Left lobe of liver (tissue), 2 donors: Measurements from ENCODE around the gene ANKRD16. TPM values are rescaled to one million over a fixed set of nuclear protein-coding genes. Genes with fewer than 3 reads are reported as not detected.
A peak's percentile ranks its signal among the peaks of the same experiment; 100 is the strongest.
"Not testable (repeated sequence)": the region's sequence is repeated elsewhere in the genome, so short reads cannot be mapped to it uniquely, and the experiment has no call there.

Experiments used
- ATAC-seq: fragments of 200-7000 bp; cut with Tn5 transposase; one replicate; pipeline ENCODE4 v1.9.1; 2020; ENCODE audit warnings: mild to moderate bottlenecking, moderate library complexity
- DNase-seq: peaks from one replicate; pipeline ENCODE4 v3.0.0-alpha.2; 2020; ENCODE audit warnings: low spot score
- total RNA-seq: library from RNA; stranded (reverse); gene quantifications from one replicate; pipeline ENCODE4 v1.2.1, GENCODE V29; 2021
- donor health status: DM: no; HTN: no; CAD: no; lungs with moderate emphysema.
- donor health status: DM: no; HTN: yes; CAD: no.

Gene ANKRD16
- 6.6 TPM for total RNA-seq

GRCh38 chr10:5889624-5890451 is at the start of gene ANKRD16, which contains the start of gene FBH1:
TSS of gene ANKRD16 (minus strand) at chr10:5889893. CDS start at chr10:5889354, 539 bp downstream.
TSS of gene FBH1 (plus strand) at chr10:5890243. CDS start at chr10:5890346, 103 bp downstream.
- DNase-seq (peak; percentile 100), ATAC-seq (peak; percentile 91)

GRCh38 chr10:5938291-5938690 is 48.6 kb upstream of the ANKRD16 start:
- ATAC-seq: no peak

GRCh38 chr10:5937016-5937415 is 47.3 kb upstream of the ANKRD16 start:
- DNase-seq (no peak), ATAC-seq (no peak)

More at GRCh38 chr10:5938291-5938690, 48.6 kb upstream of the ANKRD16 start:
- no peak for DNase-seq

GRCh38 chr10:5935628-5936027 is 45.9 kb upstream of the ANKRD16 start:
- ATAC-seq: peak; percentile 44
- no peak for DNase-seq

GRCh38 chr10:5933909-5934546 is 44.3 kb upstream of the ANKRD16 start:
- DNase-seq (no peak), ATAC-seq (no peak)

GRCh38 chr10:5932345-5932744 is 42.7 kb upstream of the ANKRD16 start:
- ATAC-seq (peak; percentile 63), DNase-seq (peak; percentile 69)

GRCh38 chr10:5930272-5930671 is 40.6 kb upstream of the ANKRD16 start:
- DNase-seq: peak; percentile 89
- peak; percentile 83 for ATAC-seq

GRCh38 chr10:5929442-5929841 is 39.7 kb upstream of the ANKRD16 start:
- DNase-seq: no peak
- no peak for ATAC-seq

- DNase-seq: no peak
- no peak for ATAC-seq
These were observed 37.6 kb upstream of the ANKRD16 start for GRCh38 chr10:5927306-5927705.

- ATAC-seq: no peak
- DNase-seq: no peak
These were observed 35.2 kb upstream of the ANKRD16 start for GRCh38 chr10:5924889-5925288.

GRCh38 chr10:5921746-5922145 is 32.1 kb upstream of the ANKRD16 start:
- ATAC-seq: no peak
- DNase-seq: no peak

- no peak for DNase-seq
- no peak for ATAC-seq
These were observed 29.9 kb upstream of the ANKRD16 start for GRCh38 chr10:5919568-5919967.

- ATAC-seq (no peak), DNase-seq (no peak)
These were observed 29.1 kb upstream of the ANKRD16 start for GRCh38 chr10:5918763-5919162.

GRCh38 chr10:5917305-5917704 is 27.6 kb upstream of the ANKRD16 start:
- DNase-seq: no peak

GRCh38 chr10:5915451-5915850 is 25.8 kb upstream of the ANKRD16 start:
- DNase-seq: no peak
- ATAC-seq: no peak

More at GRCh38 chr10:5917305-5917704, 27.6 kb upstream of the ANKRD16 start:
- ATAC-seq: no peak

GRCh38 chr10:5913736-5914135 is 24.0 kb upstream of the ANKRD16 start:
- ATAC-seq (no peak), DNase-seq (no peak)

GRCh38 chr10:5911670-5912069 is 22.0 kb upstream of the ANKRD16 start:
- DNase-seq (no peak), ATAC-seq (no peak)

- no peak for ATAC-seq
- DNase-seq: no peak
These were observed 20.8 kb upstream of the ANKRD16 start for GRCh38 chr10:5910323-5911100.

GRCh38 chr10:5908676-5909075 is 19.0 kb upstream of the ANKRD16 start:
- ATAC-seq, DNase-seq: not testable (repeated sequence)

- DNase-seq (no peak), ATAC-seq (no peak)
These were observed 17.0 kb upstream of the ANKRD16 start for GRCh38 chr10:5906651-5907050.

GRCh38 chr10:5905854-5906507 is 16.3 kb upstream of the ANKRD16 start:
- no peak for DNase-seq
- ATAC-seq: peak; percentile 64
